Amygdala (tissue), 56 donors: ENCODE data around the gene SELE.
"Not testable (repeated sequence)": the region's sequence is repeated elsewhere in the genome, so short reads cannot be mapped to it uniquely, and the experiment has no call there.

Source experiments
- DNase-seq, 56 donors: peaks; one replicate each; lab custom pipeline; 2025; lab: John Stamatoyannopoulos, UW

Gene SELE

DNA sequence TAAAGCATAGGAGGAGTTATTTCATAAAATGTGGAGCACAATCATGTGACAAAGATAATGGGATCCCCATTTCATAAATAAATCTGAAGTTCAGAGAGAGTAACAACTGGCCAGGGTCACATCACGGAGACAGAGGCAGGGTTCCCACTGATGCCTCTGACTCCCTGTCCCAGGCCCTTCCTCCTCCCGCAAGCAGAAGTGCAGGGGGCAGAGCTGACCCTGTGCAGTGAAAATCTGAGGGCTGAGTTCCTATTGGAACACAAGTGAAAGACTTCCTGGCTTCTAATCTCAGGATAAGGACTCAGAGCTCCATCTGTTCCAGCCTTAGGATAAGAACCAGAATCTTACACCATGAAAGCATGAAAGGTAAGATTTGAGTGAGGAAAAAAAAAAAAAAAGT, 44.5 kb downstream of the SELE start:
- no peak for DNase-seq

DNA sequence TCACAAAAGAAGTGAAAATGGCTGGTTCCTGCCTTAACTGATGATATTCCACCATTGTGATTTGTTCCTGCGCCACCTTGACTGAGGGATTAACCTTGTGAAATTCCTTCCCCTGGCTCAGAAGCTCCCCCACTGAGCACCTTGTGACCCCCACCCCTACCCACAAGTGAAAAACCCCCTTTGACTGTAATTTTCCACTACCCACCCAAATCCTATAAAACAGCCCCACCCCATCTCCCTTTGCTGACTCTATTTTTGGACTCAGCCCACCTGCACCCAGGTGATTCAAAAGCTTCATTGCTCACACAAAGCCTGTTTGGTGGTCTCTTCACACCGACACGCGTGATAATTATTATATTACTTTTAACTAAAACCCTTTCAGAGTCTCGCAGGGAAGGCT, 45.5 kb downstream of the SELE start:
- DNase-seq: not testable (repeated sequence)

DNA sequence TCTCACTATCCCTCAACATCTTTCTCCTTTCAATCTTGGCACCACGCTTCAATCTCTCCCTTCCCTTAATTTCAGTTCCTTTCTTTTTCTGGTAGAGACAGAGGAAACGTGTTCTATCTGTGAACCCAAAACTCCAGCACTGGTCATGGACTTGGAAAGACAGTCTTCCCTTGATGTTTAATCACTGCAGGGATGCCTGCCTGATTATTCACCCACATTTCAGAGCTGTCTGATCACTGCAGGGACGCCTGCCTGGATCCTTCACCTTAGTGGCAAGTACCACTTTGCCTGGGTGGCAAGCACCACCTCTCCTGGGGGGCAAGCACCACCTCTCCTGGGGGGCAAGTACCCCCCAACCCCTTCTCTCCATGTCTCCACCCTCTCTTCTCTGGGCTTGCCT, 50.2 kb downstream of the SELE start:
- DNase-seq: no peak

- not testable (repeated sequence) for DNase-seq
Measured at GRCh38 chr1:169683168-169683567, 50.7 kb downstream of the SELE start.

DNA sequence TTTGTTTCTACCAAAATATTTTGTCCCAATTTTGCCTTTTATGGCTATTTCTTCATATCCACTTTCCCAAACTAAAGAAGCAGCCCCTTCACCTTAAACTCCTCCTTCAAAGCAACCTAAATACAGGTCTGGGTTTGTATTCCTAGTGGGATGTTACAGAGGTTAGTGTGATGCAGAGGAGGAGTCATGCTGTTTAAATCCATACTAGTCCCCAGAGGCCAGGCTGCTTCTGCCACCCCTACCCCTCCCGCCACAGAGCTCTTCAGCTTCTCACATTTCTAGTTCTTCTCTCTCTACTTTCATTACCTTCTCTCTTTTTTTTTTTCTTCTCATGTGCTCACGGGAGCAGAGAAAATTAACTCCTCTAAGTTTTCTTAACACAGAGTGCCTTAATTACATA, 51.8 kb downstream of the SELE start:
- DNase-seq: no peak

- DNase-seq: no peak
Measured at GRCh38 chr1:169681140-169681539, 52.7 kb downstream of the SELE start.

DNA sequence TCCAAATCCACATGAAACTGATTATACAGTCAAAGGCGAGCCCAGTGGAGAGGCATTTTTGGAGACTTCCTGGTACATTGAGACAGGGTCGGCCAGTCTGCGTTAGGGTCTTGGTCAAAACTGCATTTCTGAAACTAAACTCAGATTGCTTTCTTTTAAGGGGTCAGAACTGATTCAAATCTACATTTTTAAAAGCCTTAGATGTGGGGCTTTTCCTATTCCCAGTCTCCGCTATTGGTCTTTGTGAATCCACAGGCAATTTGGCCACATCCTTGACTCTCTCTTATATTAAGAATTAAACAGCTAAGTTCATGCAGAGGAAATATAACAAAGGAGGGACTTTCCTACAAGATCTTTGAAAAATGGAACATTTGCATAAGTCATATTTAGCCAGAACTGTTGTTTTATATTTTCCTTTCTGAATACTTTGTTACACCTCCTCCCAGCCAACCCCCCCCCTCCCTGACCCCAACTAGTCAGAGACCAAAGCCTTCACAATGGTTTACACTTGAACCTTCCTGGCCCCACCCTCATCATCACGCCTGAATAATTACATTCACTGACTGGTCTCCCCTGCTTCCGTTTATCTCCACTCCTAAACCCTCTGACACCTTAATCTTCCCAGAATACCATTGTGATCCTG, 53.4 kb downstream of the SELE start:
- no peak for DNase-seq

DNA sequence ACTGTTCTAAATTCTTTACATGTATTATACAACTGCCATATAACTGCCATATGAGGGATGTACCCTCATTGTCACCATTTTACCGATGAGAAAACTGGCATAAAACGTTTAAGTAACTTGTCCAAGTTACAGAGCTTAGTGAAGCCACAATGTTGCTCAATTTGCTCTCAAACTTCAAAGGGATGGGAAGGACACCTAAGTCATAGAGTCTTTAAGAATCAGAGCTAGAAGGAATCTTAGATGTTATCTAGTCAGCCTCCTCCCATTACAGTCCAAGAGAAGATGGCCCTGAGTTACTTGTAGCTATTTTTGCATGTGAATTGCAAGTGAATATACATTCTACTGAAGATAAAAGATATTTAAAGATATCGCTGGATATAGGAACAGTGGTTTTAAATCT, 54.2 kb downstream of the SELE start:
- no peak for DNase-seq

- DNase-seq: no peak
Measured at GRCh38 chr1:169676001-169676400, 57.9 kb downstream of the SELE start.
